ENCODE results near the gene B4GALNT4. TPM values are rescaled to one million over a fixed set of nuclear protein-coding genes. Genes with fewer than 3 reads are reported as not detected.
"Not testable (repeated sequence)": the region's sequence is repeated elsewhere in the genome, so short reads cannot be mapped to it uniquely, and the experiment has no call there.

Gene B4GALNT4
- polyA plus RNA-seq (2011; rRNA removed): 5.1 and 5.3 TPM in 2 replicates
- 27.5 and 33.3 TPM in 2 replicates for polyA plus RNA-seq (2012; cell fraction: cytosol; rRNA removed)
- polyA plus RNA-seq (2012; cell fraction: nucleus; rRNA removed): 143 and 178 TPM in 2 replicates
- polyA plus RNA-seq (2017; fragmentation: RNase III; extraction: RNeasy Plus Mini Kit Qiagen cat#74134 plus additional on column Dnase treatment): 20.4 to 28.0 TPM (median 27.5 TPM) in 3 replicates
- polyA minus RNA-seq (2011; rRNA and poly(A)+ RNA removed): 2.2 and 2.6 TPM in 2 replicates

GRCh38 chr11:369336-370018 lies at the start of gene B4GALNT4:
B4GALNT4 (plus strand) TSS chr11:369499; CDS start chr11:369804, 305 bp downstream.
- WGBS (ENCODE audit: missing lambda C conversion rate): no CpG with 5 or more reads among the region's 118 CpGs
- Histone ChIP-seq H3K4me1 (peaks cover 16% of the 10 kb centered on the region; the same call in 2 of the 3 replicates), H3K4me3 (peak within 1 kb of the TSS; percentile 60), H3K9me3 (no peaks in the 10 kb centered on the region), H3K27ac (peak within 1 kb of the TSS; percentile 68 to 89; a peak in 5 of 6 replicates), H3K4me2 (peak within 1 kb of the TSS; percentile 71)
- DNase-seq (ENCODE audit: low read depth in 1 of 2, low spot score in 1 of 2): peak in 1 of 2 experiments; percentile 68
- no peak for FAIRE-seq
- ATAC-seq: peak in 1 of 2 experiments; percentile 20; a peak in 1 of 6 replicates
- ChIA-PET POLR2A (interaction anchor here (0.7 kb wide), 1 partner anchor 14 kb away, joined by 3 read pairs; no protein-coding TSS in a partner anchor), CTCF (interaction anchor here (1.7 kb wide), 1 partner anchor 52 kb away, joined by 3 read pairs; no protein-coding TSS in a partner anchor)
- TF ChIP-seq SMC3 (IDR thresholded peaks at IDR 0.05) (no peak), CHD4 (IDR thresholded peaks at IDR 0.05; ENCODE audit: borderline replicate concordance) (no peak), EP300 (IDR thresholded peaks at IDR 0.05) (no peak), RFX5 (IDR thresholded peaks at IDR 0.05) (no peak), MYC (IDR thresholded peaks at IDR 0.05; ENCODE audit: borderline replicate concordance, low read length) (no peak), PBX3 (IDR thresholded peaks at IDR 0.05) (no peak), EHF (CRISPR knock-in tag; IDR thresholded peaks at IDR 0.05) (no peak), HOXB5 (CRISPR knock-in tag; IDR thresholded peaks at IDR 0.05) (no peak), HOXB13 (CRISPR knock-in tag; IDR thresholded peaks at IDR 0.05; ENCODE audit: low read depth) (no peak), RARB (CRISPR knock-in tag; IDR thresholded peaks at IDR 0.05) (no peak), ZFP36 (IDR thresholded peaks at IDR 0.05; ENCODE audit: borderline replicate concordance, partially characterized antibody) (no peak), POLR2AphosphoS2 (conservative IDR thresholded peaks at IDR 0.05; ENCODE audit: low read length) (no peak), HMGXB4 (CRISPR knock-in tag; IDR thresholded peaks at IDR 0.05; ENCODE audit: borderline replicate concordance) (no peak), SREBF2 (IDR thresholded peaks at IDR 0.05) (no peak), EHMT2 (IDR thresholded peaks at IDR 0.05; ENCODE audit: low read depth) (no peak), TP53 (CRISPR knock-in tag; IDR thresholded peaks at IDR 0.05) (no peak), TFCP2L1 (CRISPR knock-in tag; IDR thresholded peaks at IDR 0.05) (no peak)
- TF ChIP-seq, protein P1, sequence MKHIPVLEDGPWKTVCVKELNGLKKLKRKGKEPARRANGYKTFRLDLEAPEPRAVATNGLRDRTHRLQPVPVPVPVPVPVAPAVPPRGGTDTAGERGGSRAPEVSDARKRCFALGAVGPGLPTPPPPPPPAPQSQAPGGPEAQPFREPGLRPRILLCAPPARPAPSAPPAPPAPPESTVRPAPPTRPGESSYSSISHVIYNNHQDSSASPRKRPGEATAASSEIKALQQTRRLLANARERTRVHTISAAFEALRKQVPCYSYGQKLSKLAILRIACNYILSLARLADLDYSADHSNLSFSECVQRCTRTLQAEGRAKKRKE (CRISPR knock-in tag; IDR thresholded peaks at IDR 0.05; ENCODE audit: low read depth): no peak
- TF ChIP-seq, protein P2, sequence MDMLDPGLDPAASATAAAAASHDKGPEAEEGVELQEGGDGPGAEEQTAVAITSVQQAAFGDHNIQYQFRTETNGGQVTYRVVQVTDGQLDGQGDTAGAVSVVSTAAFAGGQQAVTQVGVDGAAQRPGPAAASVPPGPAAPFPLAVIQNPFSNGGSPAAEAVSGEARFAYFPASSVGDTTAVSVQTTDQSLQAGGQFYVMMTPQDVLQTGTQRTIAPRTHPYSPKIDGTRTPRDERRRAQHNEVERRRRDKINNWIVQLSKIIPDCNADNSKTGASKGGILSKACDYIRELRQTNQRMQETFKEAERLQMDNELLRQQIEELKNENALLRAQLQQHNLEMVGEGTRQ (IDR thresholded peaks at IDR 0.05): no peak

DNA sequence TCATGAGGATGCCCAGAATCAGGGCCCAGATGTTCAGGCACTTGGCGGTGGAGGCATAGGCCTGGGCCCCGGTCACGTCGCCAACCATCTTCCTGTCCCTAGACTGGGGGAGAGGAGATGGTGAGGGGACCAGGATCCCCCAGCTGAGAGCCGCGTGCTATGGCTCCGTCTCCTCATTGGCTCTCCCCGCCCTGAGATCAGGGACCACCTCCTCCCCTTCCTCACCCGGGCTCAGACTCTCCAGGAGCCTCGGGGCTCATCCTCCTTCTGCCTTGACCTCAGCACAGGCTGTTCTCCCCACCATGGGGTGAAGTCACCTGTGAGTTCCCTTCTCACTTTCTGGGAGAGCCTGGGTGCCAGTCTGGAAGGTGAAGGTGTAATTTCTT lies 49.4 kb upstream of the B4GALNT4 start:
- DNase-seq (ENCODE audit: low read depth in 1 of 2, low spot score in 1 of 2); H3K9me3 ChIP-seq; POLR2A ChIA-PET; ATAC-seq; H3K4me3 ChIP-seq; FAIRE-seq; H3K27ac ChIP-seq; H3K4me1 ChIP-seq: not testable (repeated sequence)
- H3K4me2 ChIP-seq: peak overlapping the region; percentile 61; the same call in 2 of the 3 replicates
- CTCF ChIA-PET: interaction anchor here (1.0 kb wide), 1 partner anchor 95 kb away, joined by 3 read pairs; no protein-coding TSS in a partner anchor
- WGBS (ENCODE audit: missing lambda C conversion rate): 93% methylated on average over 5 of the region's 10 CpGs
